Activated effector memory CD4-positive, alpha-beta T cell treated with Interleukin-2 at 50 U/mL for 16 hours (primary cell): ENCODE results near the gene COG7.
A peak's percentile ranks its signal among the peaks of the same experiment; 100 is the strongest.
"Not testable (repeated sequence)": the region's sequence is repeated elsewhere in the genome, so short reads cannot be mapped to it uniquely, and the experiment has no call there.

Experiments used
- DNase-seq: peaks from one replicate; pipeline ENCODE4 v3.0.0-alpha.2; 2020

The COG7 gene

GRCh38 chr16:23452572-23453337 lies at the start of gene COG7:
Gene COG7 (minus strand): TSS chr16:23453189. CDS start chr16:23452994, 195 bp downstream.
- peak; percentile 78 for DNase-seq

- no peak for DNase-seq
Observed at GRCh38 chr16:23502466-23502865, 49.5 kb upstream of the COG7 start.

- DNase-seq, result no peak
Observed at GRCh38 chr16:23501291-23501690, 48.3 kb upstream of the COG7 start.

GRCh38 chr16:23500862-23501225 lies 47.9 kb upstream of the COG7 start:
- no peak for DNase-seq

- DNase-seq, result no peak
Observed at GRCh38 chr16:23500212-23500861, 47.3 kb upstream of the COG7 start.

- no peak for DNase-seq
Observed at GRCh38 chr16:23499801-23500200, 46.8 kb upstream of the COG7 start.

GRCh38 chr16:23498863-23499262 lies 45.9 kb upstream of the COG7 start:
- no peak for DNase-seq

- DNase-seq, result no peak
Observed at GRCh38 chr16:23497543-23497868, 44.5 kb upstream of the COG7 start.

- no peak for DNase-seq
Observed at GRCh38 chr16:23496821-23497542, 44.0 kb upstream of the COG7 start.

GRCh38 chr16:23495671-23496070 lies 42.7 kb upstream of the COG7 start:
- DNase-seq, result no peak

- no peak for DNase-seq
Observed at GRCh38 chr16:23494188-23494587, 41.2 kb upstream of the COG7 start.

- DNase-seq, result no peak
Observed at GRCh38 chr16:23491490-23492391, 38.8 kb upstream of the COG7 start.

GRCh38 chr16:23486480-23486879 lies 33.5 kb upstream of the COG7 start:
- DNase-seq, result no peak

- no peak for DNase-seq
Observed at GRCh38 chr16:23485841-23486240, 32.9 kb upstream of the COG7 start.

- no peak for DNase-seq
Observed at GRCh38 chr16:23485257-23485614, 32.2 kb upstream of the COG7 start.

GRCh38 chr16:23484510-23485256 lies 31.7 kb upstream of the COG7 start:
- DNase-seq, result no peak

GRCh38 chr16:23483492-23483891 lies 30.5 kb upstream of the COG7 start:
- not testable (repeated sequence) for DNase-seq

- peak; percentile 3 for DNase-seq
Observed at GRCh38 chr16:23482778-23483177, 29.8 kb upstream of the COG7 start.

GRCh38 chr16:23480257-23480656 lies 27.3 kb upstream of the COG7 start:
- no peak for DNase-seq

- DNase-seq, result no peak
Observed at GRCh38 chr16:23479138-23479537, 26.1 kb upstream of the COG7 start.

- DNase-seq, result no peak
Observed at GRCh38 chr16:23478566-23478965, 25.6 kb upstream of the COG7 start.

GRCh38 chr16:23476289-23476688 lies 23.3 kb upstream of the COG7 start:
- no peak for DNase-seq
